ENCODE measurements around the gene ACLY. TPM values are rescaled to one million over a fixed set of nuclear protein-coding genes. Genes with fewer than 3 reads are reported as not detected.
A peak's percentile ranks its signal among the peaks of the same experiment; 100 is the strongest.

The ACLY gene
- total and polyA plus RNA-seq, 2 of the 13 experiments (the other 11 are each of a cell fraction or from before 2014, with no cell fraction given), result 111 to 218 TPM

DNA sequence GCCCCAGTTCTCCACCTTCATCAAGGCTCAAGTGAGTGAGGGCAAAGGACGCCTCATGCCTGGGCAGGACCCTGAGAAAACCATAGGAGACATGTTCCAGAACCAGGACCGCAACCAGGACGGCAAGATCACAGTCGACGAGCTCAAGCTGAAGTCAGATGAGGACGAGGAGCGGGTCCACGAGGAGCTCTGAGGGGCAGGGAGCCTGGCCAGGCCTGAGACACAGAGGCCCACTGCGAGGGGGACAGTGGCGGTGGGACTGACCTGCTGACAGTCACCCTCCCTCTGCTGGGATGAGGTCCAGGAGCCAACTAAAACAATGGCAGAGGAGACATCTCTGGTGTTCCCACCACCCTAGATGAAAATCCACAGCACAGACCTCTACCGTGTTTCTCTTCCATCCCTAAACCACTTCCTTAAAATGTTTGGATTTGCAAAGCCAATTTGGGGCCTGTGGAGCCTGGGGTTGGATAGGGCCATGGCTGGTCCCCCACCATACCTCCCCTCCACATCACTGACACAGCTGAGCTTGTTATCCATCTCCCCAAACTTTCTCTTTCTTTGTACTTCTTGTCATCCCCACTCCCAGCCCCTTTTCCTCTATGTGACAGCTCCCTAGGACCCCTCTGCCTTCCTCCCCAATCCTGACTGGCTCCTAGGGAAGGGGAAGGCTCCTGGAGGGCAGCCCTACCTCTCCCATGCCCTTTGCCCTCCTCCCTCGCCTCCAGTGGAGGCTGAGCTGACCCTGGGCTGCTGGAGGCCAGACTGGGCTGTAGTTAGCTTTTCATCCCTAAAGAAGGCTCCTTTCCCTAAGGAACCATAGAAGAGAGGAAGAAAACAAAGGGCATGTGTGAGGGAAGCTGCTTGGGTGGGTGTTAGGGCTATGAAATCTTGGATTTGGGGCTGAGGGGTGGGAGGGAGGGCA is 96.3 kb downstream of the ACLY start:
- H3K79me2 ChIP-seq (ENCODE audit: insufficient read depth, low read length), result peaks cover 2% of the 10 kb centered on the region
- H3K36me3 ChIP-seq (replicated peaks in 1 of 2; ENCODE audit: control insufficient read depth in 1 of 2, insufficient read depth in 2 of 2, low read length in 2 of 2), result peaks cover 28 to 55% of the 10 kb centered on the region in 2 experiments
- no peak overlapping the region for H3K4me2 ChIP-seq (ENCODE audit: low read depth, low read length)
- no peak overlapping the region for H3K27ac ChIP-seq (ENCODE audit: extremely low read length, insufficient read depth, low read length)
- FAIRE-seq, result no peak
- H4K20me1 ChIP-seq (ENCODE audit: insufficient read depth, low read length), result peaks cover 9% of the 10 kb centered on the region; the same call in 1 of the 2 replicates
- H3K27me3 ChIP-seq (ENCODE audit: control insufficient read depth in 1 of 2, insufficient read depth in 2 of 2, low read length in 2 of 2), result no peaks in the 10 kb centered on the region
- intact Hi-C loops (cut with micrococcal nuclease; ENCODE audit: unreplicated experiment) (no loop called here), in situ Hi-C loops (cut with HindIII; ENCODE audit: extremely low pct_ligation_motif_present, low pct_unique_long_range_greater_than_20kb) (no loop called here)
- WGBS (ENCODE audit: low lambda C conversion rate), result 95% methylated on average over 12 of the region's 12 CpGs
- no peak overlapping the region for H3K4me3 ChIP-seq (replicated peaks in 1 of 3; ENCODE audit: insufficient read depth in 1 of 3, low read depth in 2 of 3, low read length in 3 of 3)
- peak; percentile 8 for ATAC-seq
- H3K9me3 ChIP-seq (ENCODE audit: low read length), result no peaks in the 10 kb centered on the region
- DNase-seq (ENCODE audit: low spot score), result no peak
- peaks cover 37% of the 10 kb centered on the region for H3K4me1 ChIP-seq (ENCODE audit: insufficient read depth, low read length)
- no peak overlapping the region for H3K9ac ChIP-seq (ENCODE audit: insufficient read depth, low read depth, low read length)
- H2AFZ ChIP-seq (ENCODE audit: low read length), result no peak overlapping the region
- BruUV-seq (replicated peaks), result TSS peak; percentile 73
- POLR2A ChIA-PET, result interaction anchor here (1.0 to 1.8 kb wide), 6 partner anchors 8 to 137 kb away, joined by 3 to 10 read pairs (median 6); partner anchors contain the start of genes FKBP10 and P3H4
- CTCF ChIA-PET (ENCODE audit: low intra/inter-chr PET ratio, low total read pairs), result no interaction called here
- TF ChIP-seq NAIF1 (CRISPR knock-in tag; IDR thresholded peaks at IDR 0.05; ENCODE audit: borderline replicate concordance) (no peak), ZNF225 (CRISPR knock-in tag; IDR thresholded peaks at IDR 0.05) (no peak), TRIM24 (CRISPR knock-in tag; IDR thresholded peaks at IDR 0.05) (no peak), IRF9 (CRISPR knock-in tag; IDR thresholded peaks at IDR 0.05; ENCODE audit: borderline replicate concordance) (peak; percentile 59; the same call in 1 of the 2 replicates), ZNF12 (CRISPR knock-in tag; IDR thresholded peaks at IDR 0.05) (no peak), IKZF1 (IDR thresholded peaks at IDR 0.05) (no peak), ZNF768 (CRISPR knock-in tag; IDR thresholded peaks at IDR 0.05) (no peak), POLR2A (IDR thresholded peaks at IDR 0.05; ENCODE audit: insufficient read depth in 1 of 2, low read depth in 2 of 2, low read length in 2 of 2) (no peak; a peak in 2 of 4 replicates), ZNF235 (CRISPR knock-in tag; IDR thresholded peaks at IDR 0.05; ENCODE audit: borderline replicate concordance) (no peak), ZBTB2 (CRISPR knock-in tag; IDR thresholded peaks at IDR 0.05; ENCODE audit: low read depth) (no peak)
- TF ChIP-seq, protein P1, sequence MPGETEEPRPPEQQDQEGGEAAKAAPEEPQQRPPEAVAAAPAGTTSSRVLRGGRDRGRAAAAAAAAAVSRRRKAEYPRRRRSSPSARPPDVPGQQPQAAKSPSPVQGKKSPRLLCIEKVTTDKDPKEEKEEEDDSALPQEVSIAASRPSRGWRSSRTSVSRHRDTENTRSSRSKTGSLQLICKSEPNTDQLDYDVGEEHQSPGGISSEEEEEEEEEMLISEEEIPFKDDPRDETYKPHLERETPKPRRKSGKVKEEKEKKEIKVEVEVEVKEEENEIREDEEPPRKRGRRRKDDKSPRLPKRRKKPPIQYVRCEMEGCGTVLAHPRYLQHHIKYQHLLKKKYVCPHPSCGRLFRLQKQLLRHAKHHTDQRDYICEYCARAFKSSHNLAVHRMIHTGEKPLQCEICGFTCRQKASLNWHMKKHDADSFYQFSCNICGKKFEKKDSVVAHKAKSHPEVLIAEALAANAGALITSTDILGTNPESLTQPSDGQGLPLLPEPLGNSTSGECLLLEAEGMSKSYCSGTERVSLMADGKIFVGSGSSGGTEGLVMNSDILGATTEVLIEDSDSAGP (CRISPR knock-in tag; IDR thresholded peaks at IDR 0.05; ENCODE audit: borderline replicate concordance), result 0 out of 2 replicates have a peak, but pooled peaks have one; percentile 11
- TF ChIP-seq, protein P2, sequence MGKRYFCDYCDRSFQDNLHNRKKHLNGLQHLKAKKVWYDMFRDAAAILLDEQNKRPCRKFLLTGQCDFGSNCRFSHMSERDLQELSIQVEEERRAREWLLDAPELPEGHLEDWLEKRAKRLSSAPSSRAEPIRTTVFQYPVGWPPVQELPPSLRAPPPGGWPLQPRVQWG (CRISPR knock-in tag; IDR thresholded peaks at IDR 0.05; ENCODE audit: borderline replicate concordance, low read depth), result no peak
- TF ChIP-seq, protein P3, sequence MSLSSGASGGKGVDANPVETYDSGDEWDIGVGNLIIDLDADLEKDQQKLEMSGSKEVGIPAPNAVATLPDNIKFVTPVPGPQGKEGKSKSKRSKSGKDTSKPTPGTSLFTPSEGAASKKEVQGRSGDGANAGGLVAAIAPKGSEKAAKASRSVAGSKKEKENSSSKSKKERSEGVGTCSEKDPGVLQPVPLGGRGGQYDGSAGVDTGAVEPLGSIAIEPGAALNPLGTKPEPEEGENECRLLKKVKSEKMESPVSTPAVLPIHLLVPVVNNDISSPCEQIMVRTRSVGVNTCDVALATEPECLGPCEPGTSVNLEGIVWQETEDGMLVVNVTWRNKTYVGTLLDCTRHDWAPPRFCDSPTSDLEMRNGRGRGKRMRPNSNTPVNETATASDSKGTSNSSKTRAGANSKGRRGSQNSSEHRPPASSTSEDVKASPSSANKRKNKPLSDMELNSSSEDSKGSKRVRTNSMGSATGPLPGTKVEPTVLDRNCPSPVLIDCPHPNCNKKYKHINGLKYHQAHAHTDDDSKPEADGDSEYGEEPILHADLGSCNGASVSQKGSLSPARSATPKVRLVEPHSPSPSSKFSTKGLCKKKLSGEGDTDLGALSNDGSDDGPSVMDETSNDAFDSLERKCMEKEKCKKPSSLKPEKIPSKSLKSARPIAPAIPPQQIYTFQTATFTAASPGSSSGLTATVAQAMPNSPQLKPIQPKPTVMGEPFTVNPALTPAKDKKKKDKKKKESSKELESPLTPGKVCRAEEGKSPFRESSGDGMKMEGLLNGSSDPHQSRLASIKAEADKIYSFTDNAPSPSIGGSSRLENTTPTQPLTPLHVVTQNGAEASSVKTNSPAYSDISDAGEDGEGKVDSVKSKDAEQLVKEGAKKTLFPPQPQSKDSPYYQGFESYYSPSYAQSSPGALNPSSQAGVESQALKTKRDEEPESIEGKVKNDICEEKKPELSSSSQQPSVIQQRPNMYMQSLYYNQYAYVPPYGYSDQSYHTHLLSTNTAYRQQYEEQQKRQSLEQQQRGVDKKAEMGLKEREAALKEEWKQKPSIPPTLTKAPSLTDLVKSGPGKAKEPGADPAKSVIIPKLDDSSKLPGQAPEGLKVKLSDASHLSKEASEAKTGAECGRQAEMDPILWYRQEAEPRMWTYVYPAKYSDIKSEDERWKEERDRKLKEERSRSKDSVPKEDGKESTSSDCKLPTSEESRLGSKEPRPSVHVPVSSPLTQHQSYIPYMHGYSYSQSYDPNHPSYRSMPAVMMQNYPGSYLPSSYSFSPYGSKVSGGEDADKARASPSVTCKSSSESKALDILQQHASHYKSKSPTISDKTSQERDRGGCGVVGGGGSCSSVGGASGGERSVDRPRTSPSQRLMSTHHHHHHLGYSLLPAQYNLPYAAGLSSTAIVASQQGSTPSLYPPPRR (CRISPR knock-in tag; IDR thresholded peaks at IDR 0.05; ENCODE audit: borderline replicate concordance), result no peak

Measured in HepG2 (cell line).